MCF 10A (cell line): Measurements from ENCODE around the gene RAD51B. TPM values are rescaled to one million over a fixed set of nuclear protein-coding genes. Genes with fewer than 3 reads are reported as not detected.

Experiments
- BruUV-seq: library from RNA; stranded (reverse); fragments of 400-500 nt; replicated peaks from 2 replicates; lab custom pipeline; 2021; lab: Mats Ljungman, UMichigan
- CTCF ChIA-PET: fragments of 300-600 bp; sonication (Branson Sonifier 250); formaldehyde crosslinking; extraction: SDS; loops from one replicate; lab custom pipeline; 2021; ENCODE audit warnings: antibody characterized with exemption, inconsistent platforms; lab: Yijun Ruan, JAX
- POLR2A ChIA-PET: fragments of 300-600, 350-650 bp; sonication (Branson Sonifier 250); formaldehyde crosslinking; extraction: SDS; loops from one replicate; lab custom pipeline; 2020; ENCODE audit warnings: antibody characterized with exemption, inconsistent platforms; lab: Yijun Ruan, JAX
- DNase-seq: peaks from one replicate; pipeline ENCODE4 v3.0.0-alpha.2; 2018; ENCODE audit not compliant: unreplicated experiment
- H3K27ac Mint-ChIP-seq: one replicate; pipeline ENCODE4 v1.8.0; 2022; ENCODE audit warnings: mild to moderate bottlenecking, low read depth, mixed read lengths; ENCODE audit not compliant: unreplicated experiment
- H3K27me3 Mint-ChIP-seq: one replicate; pipeline ENCODE4 v1.8.0; 2022; ENCODE audit warnings: mixed read lengths; ENCODE audit not compliant: insufficient read depth, unreplicated experiment
- H3K36me3 Mint-ChIP-seq: one replicate; pipeline ENCODE4 v1.8.0; 2022; ENCODE audit warnings: mild to moderate bottlenecking, moderate library complexity, mixed read lengths; ENCODE audit not compliant: insufficient read depth, unreplicated experiment
- H3K4me1 Mint-ChIP-seq: one replicate; pipeline ENCODE4 v1.8.0; 2022; ENCODE audit warnings: mixed read lengths; ENCODE audit not compliant: insufficient read depth, unreplicated experiment
- H3K4me3 Mint-ChIP-seq: one replicate; pipeline ENCODE4 v1.8.0; 2022; ENCODE audit warnings: mild to moderate bottlenecking, moderate library complexity, mixed read lengths; ENCODE audit not compliant: unreplicated experiment
- H3K9me3 Mint-ChIP-seq: one replicate; pipeline ENCODE4 v1.8.0; 2022; ENCODE audit warnings: mixed read lengths; ENCODE audit not compliant: unreplicated experiment
- intact Hi-C: fragments of 100-400 bp; cut with micrococcal nuclease; formaldehyde crosslinking; loops from 2 replicates; pipeline ENCODE4 v1.14.1; 2022
- total RNA-seq: library from RNA; stranded (reverse); gene quantifications from 2 replicates; pipeline ENCODE4 v1.2.3, GENCODE V29; 2022
- TF ChIP-seq, protein P1 (sequence below): fragments of 200-600 bp; IDR thresholded peaks from one replicate; pipeline ENCODE4 v1.8.0; 2022; ENCODE audit warnings: antibody characterized with exemption, mild to moderate bottlenecking; ENCODE audit not compliant: unreplicated experiment

RAD51B gene
- total RNA-seq, 1 experiment from 2014 or later = 14.6 TPM

DNA sequence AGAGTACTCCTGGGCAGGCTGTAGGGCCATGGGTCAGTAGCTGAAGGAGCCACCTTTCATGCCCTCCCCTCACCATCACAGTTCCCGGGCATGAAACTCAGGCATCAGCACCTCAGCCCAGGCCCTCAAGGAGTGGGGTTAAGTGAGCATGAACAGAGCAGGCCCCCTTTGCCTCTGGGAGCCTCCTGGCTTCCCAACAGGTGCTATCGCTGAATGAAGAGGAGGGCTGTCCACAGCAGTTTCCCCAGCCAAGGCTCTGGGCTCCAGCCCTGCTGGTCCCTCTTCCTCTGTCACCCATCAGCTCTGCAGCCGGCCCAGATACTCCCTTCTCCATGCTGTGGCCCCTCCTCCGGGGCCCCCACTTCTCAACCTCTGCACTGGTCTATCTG is 789.0 kb downstream of the RAD51B start:
- no peak overlapping the region for H3K4me3 Mint-ChIP-seq
- DNase-seq = no peak
- POLR2A ChIA-PET = interaction anchor here (0.6 kb wide), 1 partner anchor 71 kb away, joined by 3 read pairs; no protein-coding TSS in a partner anchor
- intact Hi-C loops = no loop called here
- BruUV-seq = no TSS peak
- H3K4me1 Mint-ChIP-seq = no peaks in the 10 kb centered on the region
- H3K36me3 Mint-ChIP-seq = no peaks in the 10 kb centered on the region
- TF ChIP-seq, protein P1, sequence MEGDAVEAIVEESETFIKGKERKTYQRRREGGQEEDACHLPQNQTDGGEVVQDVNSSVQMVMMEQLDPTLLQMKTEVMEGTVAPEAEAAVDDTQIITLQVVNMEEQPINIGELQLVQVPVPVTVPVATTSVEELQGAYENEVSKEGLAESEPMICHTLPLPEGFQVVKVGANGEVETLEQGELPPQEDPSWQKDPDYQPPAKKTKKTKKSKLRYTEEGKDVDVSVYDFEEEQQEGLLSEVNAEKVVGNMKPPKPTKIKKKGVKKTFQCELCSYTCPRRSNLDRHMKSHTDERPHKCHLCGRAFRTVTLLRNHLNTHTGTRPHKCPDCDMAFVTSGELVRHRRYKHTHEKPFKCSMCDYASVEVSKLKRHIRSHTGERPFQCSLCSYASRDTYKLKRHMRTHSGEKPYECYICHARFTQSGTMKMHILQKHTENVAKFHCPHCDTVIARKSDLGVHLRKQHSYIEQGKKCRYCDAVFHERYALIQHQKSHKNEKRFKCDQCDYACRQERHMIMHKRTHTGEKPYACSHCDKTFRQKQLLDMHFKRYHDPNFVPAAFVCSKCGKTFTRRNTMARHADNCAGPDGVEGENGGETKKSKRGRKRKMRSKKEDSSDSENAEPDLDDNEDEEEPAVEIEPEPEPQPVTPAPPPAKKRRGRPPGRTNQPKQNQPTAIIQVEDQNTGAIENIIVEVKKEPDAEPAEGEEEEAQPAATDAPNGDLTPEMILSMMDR = no peak
- CTCF ChIA-PET = no interaction called here
- H3K9me3 Mint-ChIP-seq = peaks cover 9% of the 10 kb centered on the region
- H3K27me3 Mint-ChIP-seq = no peaks in the 10 kb centered on the region
- no peak overlapping the region for H3K27ac Mint-ChIP-seq

DNA sequence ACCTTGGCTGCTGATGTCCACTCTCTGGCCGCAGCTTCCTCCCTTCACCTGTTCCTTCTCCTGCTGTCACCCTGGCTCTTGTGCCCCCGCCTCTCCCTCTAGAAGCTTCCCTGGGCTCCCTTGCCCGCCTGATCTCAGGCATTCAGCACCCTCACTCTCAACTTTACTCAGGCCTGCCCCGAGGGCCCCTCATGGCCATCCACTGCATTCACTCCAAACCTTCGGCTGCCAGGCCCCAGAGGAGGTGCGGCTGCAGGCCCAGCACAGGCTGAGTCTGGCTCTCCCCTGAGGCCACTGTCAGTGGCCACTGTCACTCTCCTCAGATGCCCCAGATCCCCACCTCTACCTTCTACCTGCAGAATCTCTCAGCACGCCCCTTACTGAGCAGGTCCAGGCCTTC is 789.4 kb downstream of the RAD51B start:
- ChIA-PET POLR2A (no interaction called here), CTCF (no interaction called here)
- intact Hi-C loops = no loop called here
- Mint-ChIP-seq H3K4me1 (no peaks in the 10 kb centered on the region), H3K4me3 (no peak overlapping the region), H3K27ac (no peak overlapping the region), H3K36me3 (no peaks in the 10 kb centered on the region), H3K9me3 (peaks cover 9% of the 10 kb centered on the region), H3K27me3 (no peaks in the 10 kb centered on the region)
- TF ChIP-seq, protein P1 = no peak
- BruUV-seq = no TSS peak
- no peak for DNase-seq

DNA sequence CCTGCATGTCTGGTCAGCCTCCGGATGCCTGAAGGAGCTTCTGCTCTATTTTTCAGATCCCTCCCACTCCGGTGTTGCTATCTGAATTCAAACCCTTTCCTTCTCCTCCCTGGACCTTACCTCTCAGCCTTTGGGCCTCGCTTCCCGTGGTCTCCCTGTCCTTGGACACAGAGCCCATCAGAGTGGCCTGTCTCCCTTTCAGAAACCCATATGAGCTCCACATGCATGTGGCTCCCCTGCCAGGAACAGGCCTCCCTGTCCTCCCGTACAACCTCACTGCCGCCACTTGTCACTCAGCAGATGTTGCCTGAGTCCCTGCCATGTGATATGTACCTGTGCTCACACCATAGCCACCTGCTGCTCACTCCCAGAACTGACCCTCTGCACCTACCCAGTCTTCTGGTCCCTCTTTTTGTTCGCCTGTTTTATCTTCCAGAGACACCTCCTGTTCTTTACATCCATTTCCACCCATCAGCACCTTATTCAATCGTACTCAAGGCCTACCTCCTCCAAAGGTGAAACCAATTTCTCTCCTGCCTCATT is 790.7 kb downstream of the RAD51B start:
- H3K36me3 Mint-ChIP-seq = no peaks in the 10 kb centered on the region
- TF ChIP-seq, protein P1 = no peak
- POLR2A ChIA-PET = no interaction called here
- H3K4me3 Mint-ChIP-seq = no peak overlapping the region
- H3K27ac Mint-ChIP-seq = no peak overlapping the region
- H3K4me1 Mint-ChIP-seq = no peaks in the 10 kb centered on the region
- CTCF ChIA-PET = interaction anchor here (0.7 kb wide), 1 partner anchor 152 kb away, joined by 3 read pairs; no protein-coding TSS in a partner anchor
- no TSS peak for BruUV-seq
- intact Hi-C loops = no loop called here
- no peak for DNase-seq
- H3K27me3 Mint-ChIP-seq = no peaks in the 10 kb centered on the region
- peaks cover 17% of the 10 kb centered on the region for H3K9me3 Mint-ChIP-seq

DNA sequence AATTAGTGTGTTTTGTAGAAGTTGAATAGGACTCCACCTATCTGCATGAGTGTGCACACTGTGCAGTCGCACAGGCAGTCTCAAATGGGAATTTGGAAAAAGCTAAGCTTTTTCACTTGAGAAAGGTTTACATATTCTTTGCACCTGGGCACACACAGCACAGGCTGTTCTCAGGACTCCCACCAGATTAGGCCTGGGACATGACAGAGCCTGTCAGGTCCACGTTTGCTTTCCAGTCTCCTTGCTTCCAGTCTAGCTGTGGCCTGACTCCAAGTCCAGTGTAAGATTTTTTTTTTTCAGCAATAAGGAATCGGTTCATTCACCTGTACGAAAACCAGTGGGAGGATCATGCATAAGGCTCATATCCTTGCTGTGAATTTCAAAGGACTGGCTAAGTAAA is 792.0 kb downstream of the RAD51B start:
- Mint-ChIP-seq H3K27ac (no peak overlapping the region), H3K4me3 (no peak overlapping the region), H3K9me3 (peaks cover 26% of the 10 kb centered on the region), H3K27me3 (no peaks in the 10 kb centered on the region), H3K36me3 (no peaks in the 10 kb centered on the region), H3K4me1 (no peaks in the 10 kb centered on the region)
- intact Hi-C loops = no loop called here
- TF ChIP-seq, protein P1 = no peak
- ChIA-PET CTCF (interaction anchor here (0.6 to 1.4 kb wide), 2 partner anchors 177 to 209 kb away, joined by 3 to 4 read pairs; no protein-coding TSS in a partner anchor), POLR2A (no interaction called here)
- no peak for DNase-seq
- BruUV-seq = no TSS peak
